ENCODE data around the gene FAM193B.

DNA sequence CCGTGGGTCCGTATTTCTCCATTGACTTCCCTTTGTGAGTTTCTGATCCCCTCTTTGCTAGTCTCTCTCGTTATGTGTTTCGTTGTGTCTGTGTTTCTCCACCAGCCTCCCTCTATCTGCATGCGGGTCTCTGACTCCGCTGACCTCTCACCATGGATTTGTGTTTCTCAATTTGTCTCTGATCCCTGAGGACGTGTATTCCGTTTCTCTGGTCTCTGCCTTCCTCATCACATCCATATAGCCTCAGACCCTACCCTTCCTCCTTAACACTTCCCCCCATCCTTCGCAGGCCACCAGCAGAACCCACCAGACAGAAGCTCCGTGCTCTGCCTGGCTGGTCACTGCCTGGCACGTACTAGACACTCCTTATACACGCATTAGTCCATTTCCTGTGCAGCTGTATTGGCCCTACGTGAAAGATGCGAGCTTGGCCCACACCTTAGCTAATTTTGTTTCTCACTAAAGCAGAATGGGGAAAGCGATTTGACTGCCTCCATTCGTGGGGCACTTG, 46.2 kb upstream of the FAM193B start:
- TF ChIP-seq ZC3H10 (CRISPR knock-in tag; IDR thresholded peaks at IDR 0.05) (no peak), ZFP3 (CRISPR knock-in tag; IDR thresholded peaks at IDR 0.05) (no peak), ARNTL (CRISPR knock-in tag; IDR thresholded peaks at IDR 0.05; ENCODE audit: borderline replicate concordance, low read depth) (no peak), SNAI2 (CRISPR knock-in tag; IDR thresholded peaks at IDR 0.05) (no peak), ZNF565 (CRISPR knock-in tag; conservative IDR thresholded peaks at IDR 0.05; ENCODE audit: low read depth) (no peak), BACH2 (CRISPR knock-in tag; IDR thresholded peaks at IDR 0.05; ENCODE audit: borderline replicate concordance) (no peak), POU6F1 (CRISPR knock-in tag; IDR thresholded peaks at IDR 0.05; ENCODE audit: borderline replicate concordance, low read depth) (no peak), ISL1 (CRISPR knock-in tag; IDR thresholded peaks at IDR 0.05) (no peak), ZFP30 (CRISPR knock-in tag; IDR thresholded peaks at IDR 0.05) (no peak), PATZ1 (CRISPR knock-in tag; IDR thresholded peaks at IDR 0.05; ENCODE audit: borderline replicate concordance) (no peak), ZNF70 (CRISPR knock-in tag; IDR thresholded peaks at IDR 0.05) (no peak), RARB (CRISPR knock-in tag; IDR thresholded peaks at IDR 0.05) (no peak), ESRRG (CRISPR knock-in tag; IDR thresholded peaks at IDR 0.05) (no peak), ZNF8 (CRISPR knock-in tag; IDR thresholded peaks at IDR 0.05) (no peak)
